ENCODE results near the gene CACNG5. TPM values are rescaled to one million over a fixed set of nuclear protein-coding genes. Genes with fewer than 3 reads are reported as not detected.

The CACNG5 gene
- total RNA-seq, 4 donors from 2014 or later, result not detected

DNA sequence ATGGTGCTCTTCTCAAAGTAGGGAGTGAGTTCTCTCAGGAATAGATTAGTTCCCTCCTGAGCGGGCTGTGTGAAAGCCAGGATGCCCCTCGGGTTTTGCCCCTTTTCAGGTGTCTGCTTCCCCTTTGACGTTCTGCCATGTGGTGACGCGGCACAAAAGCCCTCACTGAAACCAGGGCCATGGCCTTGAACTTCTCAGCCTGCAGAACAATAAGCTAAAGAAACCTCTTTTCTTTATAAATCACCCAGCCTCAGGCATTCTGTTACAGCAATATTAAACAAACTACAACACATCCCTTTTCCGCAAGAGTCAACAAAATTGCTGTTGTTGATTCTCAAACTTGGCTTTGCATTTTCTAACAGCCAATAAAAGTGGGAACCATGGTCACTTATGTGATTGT, 15.5 kb upstream of the CACNG5 start:
- TF ChIP-seq, protein P1, sequence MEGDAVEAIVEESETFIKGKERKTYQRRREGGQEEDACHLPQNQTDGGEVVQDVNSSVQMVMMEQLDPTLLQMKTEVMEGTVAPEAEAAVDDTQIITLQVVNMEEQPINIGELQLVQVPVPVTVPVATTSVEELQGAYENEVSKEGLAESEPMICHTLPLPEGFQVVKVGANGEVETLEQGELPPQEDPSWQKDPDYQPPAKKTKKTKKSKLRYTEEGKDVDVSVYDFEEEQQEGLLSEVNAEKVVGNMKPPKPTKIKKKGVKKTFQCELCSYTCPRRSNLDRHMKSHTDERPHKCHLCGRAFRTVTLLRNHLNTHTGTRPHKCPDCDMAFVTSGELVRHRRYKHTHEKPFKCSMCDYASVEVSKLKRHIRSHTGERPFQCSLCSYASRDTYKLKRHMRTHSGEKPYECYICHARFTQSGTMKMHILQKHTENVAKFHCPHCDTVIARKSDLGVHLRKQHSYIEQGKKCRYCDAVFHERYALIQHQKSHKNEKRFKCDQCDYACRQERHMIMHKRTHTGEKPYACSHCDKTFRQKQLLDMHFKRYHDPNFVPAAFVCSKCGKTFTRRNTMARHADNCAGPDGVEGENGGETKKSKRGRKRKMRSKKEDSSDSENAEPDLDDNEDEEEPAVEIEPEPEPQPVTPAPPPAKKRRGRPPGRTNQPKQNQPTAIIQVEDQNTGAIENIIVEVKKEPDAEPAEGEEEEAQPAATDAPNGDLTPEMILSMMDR (IDR thresholded peaks at IDR 0.05; ENCODE audit: low read depth), result no peak

DNA sequence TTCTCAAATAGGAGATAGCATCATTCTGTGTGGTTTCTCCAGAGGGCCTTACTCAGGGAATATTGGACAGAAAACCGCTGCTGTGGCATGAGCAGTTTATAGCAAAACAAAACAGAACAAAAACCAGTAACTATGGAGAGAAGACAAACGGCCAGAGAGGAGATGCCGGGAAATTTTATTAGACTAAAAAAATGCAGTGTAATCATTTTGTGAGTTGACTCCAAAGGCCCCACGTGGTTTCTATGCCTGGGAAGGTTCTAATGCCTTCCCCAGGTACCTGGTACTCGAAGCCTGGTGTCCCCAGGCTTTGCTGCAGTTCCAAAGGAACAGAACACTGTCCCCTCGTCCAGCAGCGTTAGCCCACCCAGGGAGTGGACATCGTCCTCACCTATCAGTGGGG, 12.9 kb upstream of the CACNG5 start:
- TF ChIP-seq, protein P1 (IDR thresholded peaks at IDR 0.05; ENCODE audit: low read depth), result no peak

DNA sequence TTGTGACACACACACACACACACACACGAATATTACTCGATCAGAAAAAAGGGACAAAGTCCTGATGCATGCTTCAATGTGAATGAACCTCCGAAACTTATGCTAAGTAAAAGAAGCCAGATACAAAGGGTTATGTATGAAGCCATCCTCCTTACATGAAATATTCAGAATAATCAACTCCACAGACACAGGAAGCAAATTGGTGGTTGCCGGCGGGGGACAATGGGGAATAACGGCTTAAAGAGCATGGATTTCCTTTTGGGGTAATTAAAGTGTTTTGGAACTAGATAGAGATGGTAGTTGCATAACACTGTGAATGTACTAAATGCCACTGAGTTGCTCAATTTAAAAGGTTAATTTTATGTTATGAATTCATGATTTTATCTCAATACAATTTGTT, 8.1 kb upstream of the CACNG5 start:
- TF ChIP-seq, protein P1 (IDR thresholded peaks at IDR 0.05; ENCODE audit: low read depth), result no peak

DNA sequence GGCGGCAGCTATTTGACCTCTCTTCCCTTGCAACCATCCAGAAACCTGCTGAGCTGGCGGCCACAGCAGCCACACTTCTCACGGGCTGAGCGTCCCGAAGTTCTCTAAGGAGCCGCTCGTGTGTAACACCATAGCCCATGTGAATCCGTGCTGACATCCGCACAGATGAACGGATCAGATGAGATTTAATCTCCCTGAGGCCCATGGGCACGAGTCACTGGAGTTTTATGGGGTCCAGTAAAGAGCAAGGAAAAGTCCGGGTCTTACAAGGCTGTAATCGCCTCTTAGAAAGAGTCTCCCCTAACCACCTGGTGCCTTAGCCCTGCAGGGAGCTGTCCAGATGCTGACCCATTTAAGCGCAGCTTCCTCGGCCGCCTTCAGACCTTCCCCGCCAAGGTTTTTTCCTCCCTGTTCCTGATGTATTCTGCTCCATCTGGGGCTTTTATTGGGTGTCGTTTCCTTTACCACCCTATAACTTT, 5.5 kb upstream of the CACNG5 start:
- TF ChIP-seq, protein P1 (IDR thresholded peaks at IDR 0.05; ENCODE audit: low read depth), result no peak

DNA sequence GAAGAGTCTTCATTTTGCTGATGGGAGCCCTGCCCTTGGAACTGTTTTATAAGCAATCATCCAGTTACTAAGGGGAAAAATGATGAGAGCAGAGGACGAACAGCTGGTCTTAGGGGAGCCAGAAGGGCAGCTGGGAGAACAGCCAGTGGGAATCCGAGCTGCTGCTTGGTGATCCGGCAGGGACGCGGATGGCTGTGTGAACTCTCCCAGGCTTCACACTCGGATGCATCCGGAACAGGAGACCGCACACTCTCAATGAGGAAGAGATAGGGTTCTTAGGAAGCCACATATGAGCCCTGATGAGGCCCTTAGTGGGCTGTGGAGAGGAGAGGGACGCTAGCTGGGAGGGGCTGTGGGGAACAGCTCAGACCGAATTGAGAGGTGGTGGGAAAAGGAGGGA, 5.0 kb upstream of the CACNG5 start:
- TF ChIP-seq, protein P1 (IDR thresholded peaks at IDR 0.05; ENCODE audit: low read depth), result no peak

DNA sequence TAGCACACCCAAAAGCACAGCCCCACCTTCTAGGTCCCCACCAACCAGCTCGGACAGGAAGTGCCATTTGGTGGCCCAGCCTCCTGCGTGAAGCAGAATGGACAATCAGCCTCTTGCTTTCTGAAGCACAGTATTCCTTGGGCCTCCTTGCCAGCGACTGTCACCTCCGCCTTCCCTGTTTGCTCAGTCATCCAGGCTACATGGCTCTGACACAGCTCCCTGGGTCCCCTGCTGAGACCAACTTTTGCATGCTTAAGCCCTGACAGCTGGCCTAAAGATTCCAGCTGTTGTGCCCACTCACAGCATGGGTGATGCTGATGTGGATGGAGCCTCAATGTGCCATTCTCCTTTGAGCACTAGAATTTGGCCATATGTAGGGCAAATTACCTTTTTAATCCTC, 4.5 kb upstream of the CACNG5 start:
- TF ChIP-seq, protein P1 (IDR thresholded peaks at IDR 0.05; ENCODE audit: low read depth), result no peak

DNA sequence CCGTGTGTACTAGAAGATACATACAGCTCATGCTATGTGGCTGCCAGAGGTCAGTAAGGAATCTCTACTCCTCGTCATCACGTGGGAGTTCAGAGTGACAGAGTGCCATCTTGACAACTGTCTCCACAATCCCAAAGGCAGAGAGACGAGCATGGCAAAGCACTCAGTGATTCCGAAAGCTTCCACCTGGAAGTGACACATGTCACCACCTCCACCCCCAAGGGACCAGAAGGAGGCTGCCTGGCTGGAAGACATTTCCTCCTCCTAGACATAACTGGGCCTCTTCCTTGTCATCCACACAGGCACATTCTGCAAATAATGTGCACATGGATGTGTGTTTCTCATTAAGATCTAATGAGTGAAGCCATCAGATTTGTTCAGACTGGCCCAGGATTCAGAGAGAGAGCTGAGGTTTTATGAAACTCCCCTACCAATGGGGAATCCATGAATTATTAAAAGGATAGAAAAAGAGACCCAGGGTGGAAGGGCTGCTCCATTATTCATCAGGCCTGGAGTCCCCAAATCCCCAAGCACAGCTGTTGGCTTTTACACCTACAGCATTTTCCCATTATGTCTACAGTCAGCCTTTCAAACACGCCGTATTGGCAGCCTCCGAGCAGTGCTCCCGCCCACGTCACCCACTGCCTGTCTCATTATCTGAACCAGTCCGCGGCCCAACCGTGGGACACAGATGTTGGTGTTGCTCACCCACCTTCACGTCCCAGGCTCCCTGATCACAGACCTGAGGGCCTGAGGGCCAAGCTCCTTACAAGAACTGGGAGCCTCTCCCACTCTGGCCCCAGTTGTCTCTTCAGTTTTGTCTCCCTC, 3.3 kb upstream of the CACNG5 start:
- TF ChIP-seq, protein P1 (IDR thresholded peaks at IDR 0.05; ENCODE audit: low read depth), result no peak
